BE2C (cell line): ENCODE results near the gene NDC1.

ENCODE experiments used
- DNase-seq: peaks from one replicate; pipeline ENCODE4 v3.0.0-alpha.2; 2020
- H3K27me3 ChIP-seq: fragments of 250-450 bp; sonication (Bioruptor Pico); 2 replicates; pipeline ENCODE4 v1.5.1; 2020; ENCODE audit warnings: mild to moderate bottlenecking
- H3K36me3 ChIP-seq: fragments of 250-450 bp; sonication (Bioruptor Pico); 2 replicates; pipeline ENCODE4 v1.5.1; 2020; ENCODE audit warnings: mild to moderate bottlenecking
- H3K4me1 ChIP-seq: fragments of 250-450 bp; sonication (Bioruptor Pico); 2 replicates; pipeline ENCODE4 v1.5.1; 2020
- H3K4me3 ChIP-seq: 2 replicates; pipeline ENCODE4 v1.5.1; 2011; ENCODE audit warnings: low read depth, low read length
- H3K9me3 ChIP-seq: fragments of 250-450 bp; sonication (Bioruptor Pico); 2 replicates; pipeline ENCODE4 v1.5.1; 2020
- TF ChIP-seq, protein P1 (sequence below): IDR thresholded peaks from 2 replicates; pipeline ENCODE4 v1.5.1; 2012; ENCODE audit warnings: mild to moderate bottlenecking, low read depth, low read length

The NDC1 gene

GRCh38 chr1:53869454-53870117 lies 31.5 kb upstream of the NDC1 start:
- no peaks in the 10 kb centered on the region for H3K36me3 ChIP-seq
- no peaks in the 10 kb centered on the region for H3K9me3 ChIP-seq
- no peak overlapping the region for H3K4me3 ChIP-seq
- no peaks in the 10 kb centered on the region for H3K27me3 ChIP-seq
- no peaks in the 10 kb centered on the region for H3K4me1 ChIP-seq
- TF ChIP-seq, protein P1, sequence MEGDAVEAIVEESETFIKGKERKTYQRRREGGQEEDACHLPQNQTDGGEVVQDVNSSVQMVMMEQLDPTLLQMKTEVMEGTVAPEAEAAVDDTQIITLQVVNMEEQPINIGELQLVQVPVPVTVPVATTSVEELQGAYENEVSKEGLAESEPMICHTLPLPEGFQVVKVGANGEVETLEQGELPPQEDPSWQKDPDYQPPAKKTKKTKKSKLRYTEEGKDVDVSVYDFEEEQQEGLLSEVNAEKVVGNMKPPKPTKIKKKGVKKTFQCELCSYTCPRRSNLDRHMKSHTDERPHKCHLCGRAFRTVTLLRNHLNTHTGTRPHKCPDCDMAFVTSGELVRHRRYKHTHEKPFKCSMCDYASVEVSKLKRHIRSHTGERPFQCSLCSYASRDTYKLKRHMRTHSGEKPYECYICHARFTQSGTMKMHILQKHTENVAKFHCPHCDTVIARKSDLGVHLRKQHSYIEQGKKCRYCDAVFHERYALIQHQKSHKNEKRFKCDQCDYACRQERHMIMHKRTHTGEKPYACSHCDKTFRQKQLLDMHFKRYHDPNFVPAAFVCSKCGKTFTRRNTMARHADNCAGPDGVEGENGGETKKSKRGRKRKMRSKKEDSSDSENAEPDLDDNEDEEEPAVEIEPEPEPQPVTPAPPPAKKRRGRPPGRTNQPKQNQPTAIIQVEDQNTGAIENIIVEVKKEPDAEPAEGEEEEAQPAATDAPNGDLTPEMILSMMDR: no peak
- no peak for DNase-seq

DNA sequence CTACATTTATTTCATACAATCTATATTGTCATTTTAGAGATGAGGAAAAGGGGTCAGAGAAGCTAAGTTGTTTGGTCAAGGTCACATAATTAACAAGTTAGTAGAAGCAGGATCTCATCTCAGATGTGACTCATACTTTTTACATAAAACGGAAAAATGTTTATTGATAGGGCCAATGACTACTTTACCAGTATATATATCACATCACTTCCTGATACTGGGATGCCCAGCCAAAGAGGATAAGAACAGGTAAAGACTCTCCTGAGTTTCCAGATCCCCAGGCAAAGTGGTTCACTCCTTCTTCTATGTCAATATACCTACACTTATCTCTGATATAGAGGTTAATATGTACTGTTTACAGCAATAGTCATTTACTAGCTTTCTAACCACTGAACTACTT lies 30.5 kb upstream of the NDC1 start:
- H3K4me3 ChIP-seq: no peak overlapping the region
- no peak for DNase-seq
- H3K9me3 ChIP-seq: no peaks in the 10 kb centered on the region
- TF ChIP-seq, protein P1: no peak
- no peaks in the 10 kb centered on the region for H3K36me3 ChIP-seq
- H3K27me3 ChIP-seq: no peaks in the 10 kb centered on the region
- H3K4me1 ChIP-seq: no peaks in the 10 kb centered on the region

- H3K4me3 ChIP-seq: no peak overlapping the region
- no peak for DNase-seq
- no peaks in the 10 kb centered on the region for H3K4me1 ChIP-seq
- TF ChIP-seq, protein P1: no peak
- no peaks in the 10 kb centered on the region for H3K36me3 ChIP-seq
- no peaks in the 10 kb centered on the region for H3K9me3 ChIP-seq
- no peaks in the 10 kb centered on the region for H3K27me3 ChIP-seq
Measured at GRCh38 chr1:53862507-53862906, 24.4 kb upstream of the NDC1 start.

DNA sequence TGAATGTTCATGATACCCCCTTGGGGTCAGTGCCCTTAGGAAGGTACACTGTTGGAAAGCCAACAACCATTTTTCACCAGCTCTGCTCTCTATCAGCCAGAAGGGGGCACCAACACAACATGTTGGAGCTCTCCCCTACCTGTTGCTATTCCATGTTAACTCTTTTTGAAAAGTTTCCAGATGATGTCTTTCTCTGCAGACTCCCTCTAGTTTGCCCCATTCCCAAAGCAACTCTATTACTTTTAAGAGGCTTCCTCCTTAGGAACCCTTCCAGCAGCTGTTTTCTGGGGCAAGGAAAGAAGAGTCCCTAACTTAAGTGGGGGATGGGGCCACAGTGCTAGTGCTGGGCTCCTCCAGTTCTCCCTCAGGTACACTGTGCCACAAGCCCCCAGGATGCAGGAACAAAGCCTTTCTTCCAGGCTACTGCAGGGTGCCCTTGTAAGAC lies 22.9 kb upstream of the NDC1 start:
- Histone ChIP-seq H3K9me3 (no peaks in the 10 kb centered on the region), H3K4me1 (no peaks in the 10 kb centered on the region), H3K4me3 (no peak overlapping the region), H3K36me3 (no peaks in the 10 kb centered on the region), H3K27me3 (no peaks in the 10 kb centered on the region)
- peak; percentile 32 for DNase-seq
- TF ChIP-seq, protein P1: peak; percentile 82

GRCh38 chr1:53851571-53852285 lies 13.6 kb upstream of the NDC1 start:
- H3K27me3 ChIP-seq: no peaks in the 10 kb centered on the region
- TF ChIP-seq, protein P1: no peak

DNA sequence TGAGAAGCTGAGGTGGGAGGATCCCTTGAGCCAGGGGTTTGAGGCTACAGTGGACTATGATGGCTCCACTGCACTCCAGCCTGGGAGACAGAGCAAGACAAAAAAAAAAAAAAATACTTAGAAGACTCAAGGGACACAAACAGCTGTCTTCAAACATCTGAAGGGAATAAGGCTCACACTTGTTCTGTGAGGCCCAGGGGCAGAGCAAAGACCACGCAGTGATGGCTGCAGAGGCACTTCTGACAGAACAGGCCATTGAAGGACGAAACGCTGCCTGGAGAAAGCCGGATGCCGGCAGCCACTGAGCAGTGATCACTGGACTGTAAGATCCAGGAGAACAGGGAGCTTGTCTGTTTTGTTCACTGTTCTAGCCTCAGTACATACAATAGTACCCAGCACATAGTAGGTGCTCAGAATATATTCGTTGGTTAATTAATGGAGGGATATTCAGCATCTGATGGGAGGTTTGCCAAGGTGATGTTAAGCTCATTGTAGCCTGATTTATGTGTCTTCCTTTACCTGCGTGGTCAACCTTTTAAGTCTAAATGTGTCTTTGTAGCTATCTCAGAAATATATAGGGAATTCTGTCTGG lies 12.1 kb upstream of the NDC1 start:
- Histone ChIP-seq H3K9me3 (no peaks in the 10 kb centered on the region), H3K36me3 (no peaks in the 10 kb centered on the region), H3K4me1 (no peaks in the 10 kb centered on the region), H3K4me3 (no peak overlapping the region), H3K27me3 (no peaks in the 10 kb centered on the region)
- TF ChIP-seq, protein P1: no peak
- DNase-seq: no peak

More at GRCh38 chr1:53851571-53852285, 13.6 kb upstream of the NDC1 start:
- H3K36me3 ChIP-seq: no peaks in the 10 kb centered on the region
- no peak for DNase-seq
- H3K4me1 ChIP-seq: no peaks in the 10 kb centered on the region
- no peak overlapping the region for H3K4me3 ChIP-seq
- no peaks in the 10 kb centered on the region for H3K9me3 ChIP-seq
